H1 (cell line): ENCODE results near the gene RPUSD4. TPM values are rescaled to one million over a fixed set of nuclear protein-coding genes. Genes with fewer than 3 reads are reported as not detected.
A peak's percentile ranks its signal among the peaks of the same experiment; 100 is the strongest.

Experiments
- CTCF ChIA-PET: fragments of 300-600 bp; sonication (Branson Sonifier 250); formaldehyde crosslinking; loops from one replicate; lab custom pipeline; 2021; ENCODE audit not compliant: partially characterized antibody; lab: Charles Lee
- POLR2A ChIA-PET: fragments of 300-600 bp; sonication (Branson Sonifier 250); formaldehyde crosslinking; loops from one replicate; lab custom pipeline; 2021; ENCODE audit warnings: inconsistent platforms; ENCODE audit not compliant: partially characterized antibody; lab: Charles Lee
- DNase-seq, 2 experiments: peaks; one replicate each; pipeline versions ENCODE4 v3.0.0 to v3.0.0-alpha.2; 2010 to 2022; ENCODE audit warnings: low spot score in 2 of 2, low read depth in 1 of 2, mixed read lengths in 1 of 2
- FAIRE-seq: peaks from 2 replicates; lab custom pipeline; 2011; peaks lifted over from hg19 to GRCh38; lab: Jason Lieb, UNC
- H2AFZ ChIP-seq: 2 replicates; pipeline ENCODE4 v1.8.1; 2012; ENCODE audit warnings: low read length, inconsistent platforms
- H2AK5ac ChIP-seq: 2 replicates; pipeline ENCODE4 v1.6.1; 2013; ENCODE audit warnings: low read depth, low read length
- H2BK120ac ChIP-seq: replicated peaks from 2 replicates; pipeline ENCODE3; 2013; ENCODE audit warnings: low read depth, low read length, inconsistent platforms
- H2BK12ac ChIP-seq: 2 replicates; pipeline ENCODE4 v1.6.1; 2013; ENCODE audit warnings: low read depth, low read length
- H2BK15ac ChIP-seq: 2 replicates; pipeline ENCODE4 v1.6.1; 2013; ENCODE audit warnings: low read length
- H2BK20ac ChIP-seq: 2 replicates; pipeline ENCODE4 v1.6.1; 2013; ENCODE audit warnings: low read length
- H2BK5ac ChIP-seq: 2 replicates; pipeline ENCODE4 v1.6.1; 2013; ENCODE audit warnings: low read depth, low read length
- H3K14ac ChIP-seq: 2 replicates; pipeline ENCODE4 v1.6.1; 2013; ENCODE audit warnings: inconsistent platforms; ENCODE audit not compliant: insufficient read length
- H3K18ac ChIP-seq: 2 replicates; pipeline ENCODE4 v1.6.1; 2013; ENCODE audit warnings: low read length; ENCODE audit errors: extremely low read depth
- H3K23ac ChIP-seq: 2 replicates; pipeline ENCODE4 v1.6.1; 2013; ENCODE audit warnings: inconsistent platforms; ENCODE audit not compliant: insufficient read length
- H3K23me2 ChIP-seq: 2 replicates; pipeline ENCODE4 v1.6.1; 2013; ENCODE audit warnings: low read depth, low read length
- H3K27ac ChIP-seq: 2 replicates; pipeline ENCODE4 v1.6.1; 2011; ENCODE audit warnings: low read depth, low read length, inconsistent platforms
- H3K27me3 ChIP-seq, 4 experiments: replicated peaks in 1 of 4; 1 replicate in 1 of 4; 2 replicates in 3 of 4; pipeline versions ENCODE4 v1.6.1 to v1.8.1; 2011 to 2013; ENCODE audit warnings: low read length in 3 of 4, mild to moderate bottlenecking in 3 of 4, inconsistent platforms in 2 of 4, mixed read lengths in 2 of 4, moderate library complexity in 1 of 4; ENCODE audit not compliant: control insufficient read depth in 3 of 4, insufficient read depth in 3 of 4; ENCODE audit errors: extremely low read depth in 1 of 4
- H3K36me3 ChIP-seq, 4 experiments: 2 replicates each; pipeline versions ENCODE4 v1.6.1 to v1.8.1; 2011 to 2013; ENCODE audit warnings: mild to moderate bottlenecking in 4 of 4, low read length in 3 of 4, moderate library complexity in 2 of 4, control low read depth in 1 of 4, inconsistent platforms in 1 of 4; ENCODE audit not compliant: insufficient read depth in 4 of 4, control insufficient read depth in 2 of 4
- H3K4ac ChIP-seq: replicated peaks from 2 replicates; pipeline ENCODE3; 2013; ENCODE audit warnings: low read length, low read depth, mixed read lengths, inconsistent platforms; ENCODE audit not compliant: insufficient read length
- H3K4me1 ChIP-seq, 4 experiments: replicated peaks in 1 of 4; 1 replicate in 1 of 4; 2 replicates in 3 of 4; pipeline versions ENCODE4 v1.6.1 to v1.8.1; 2011 to 2013; ENCODE audit warnings: low read length in 3 of 4, inconsistent platforms in 2 of 4, mixed read lengths in 1 of 4; ENCODE audit not compliant: insufficient read depth in 4 of 4, control insufficient read depth in 3 of 4
- H3K4me2 ChIP-seq, 2 experiments: 2 replicates each; pipeline versions ENCODE4 v1.6.1 to v1.8.1; 2011 to 2013; ENCODE audit warnings: low read depth in 2 of 2, low read length in 2 of 2, control low read depth in 1 of 2, inconsistent platforms in 1 of 2, mild to moderate bottlenecking in 1 of 2; ENCODE audit not compliant: insufficient read depth in 1 of 2
- H3K4me3 ChIP-seq, 4 experiments: fragments of 200-600, 300-600 bp in 1 of 4; sonication (generic), shearing (Covaris generic), sonication (Bioruptor Twin) in 1 of 4; 2 replicates each; pipeline versions ENCODE4 v1.5.1 to v1.8.1; 2011 to 2016; ENCODE audit warnings: low read length in 4 of 4, low read depth in 3 of 4, control low read depth in 2 of 4, inconsistent platforms in 2 of 4, mild to moderate bottlenecking in 2 of 4, mixed read lengths in 1 of 4, moderate library complexity in 1 of 4; ENCODE audit not compliant: insufficient read depth in 2 of 4; ENCODE audit errors: extremely low read depth in 1 of 4
- H3K56ac ChIP-seq: replicated peaks from 2 replicates; pipeline ENCODE3; 2013; ENCODE audit warnings: low read depth, mild to moderate bottlenecking, mixed read lengths, low read length, inconsistent platforms; ENCODE audit not compliant: insufficient read length
- H3K79me1 ChIP-seq: 2 replicates; pipeline ENCODE4 v1.6.1; 2013; ENCODE audit warnings: low read depth, low read length, control low read depth
- H3K79me2 ChIP-seq, 2 experiments: 2 replicates each; pipeline versions ENCODE4 v1.6.1 to v1.8.1; 2012 to 2013; ENCODE audit warnings: low read length in 2 of 2, mild to moderate bottlenecking in 2 of 2, inconsistent platforms in 1 of 2; ENCODE audit not compliant: insufficient read depth in 2 of 2, control insufficient read depth in 1 of 2
- H3K9ac ChIP-seq, 4 experiments: replicated peaks in 1 of 4; 1 replicate in 1 of 4; 2 replicates in 3 of 4; pipeline versions ENCODE4 v1.6.1 to v1.8.1; 2011 to 2013; ENCODE audit warnings: low read depth in 3 of 4, low read length in 3 of 4, control low read depth in 2 of 4, mild to moderate bottlenecking in 2 of 4, moderate library complexity in 2 of 4, inconsistent platforms in 1 of 4; ENCODE audit errors: extremely low read depth in 1 of 4
- H3K9me3 ChIP-seq, 2 experiments: 2 replicates each; pipeline versions ENCODE4 v1.6.1 to v1.8.1; 2012 to 2013; ENCODE audit warnings: mild to moderate bottlenecking in 2 of 2, moderate library complexity in 2 of 2, control low read depth in 1 of 2, inconsistent platforms in 1 of 2, low read depth in 1 of 2, low read length in 1 of 2, mixed read lengths in 1 of 2; ENCODE audit not compliant: insufficient read depth in 2 of 2
- H4K20me1 ChIP-seq, 2 experiments: replicated peaks in 1 of 2; 2 replicates each; pipeline versions ENCODE3 to v1.8.1; 2011 to 2013; ENCODE audit warnings: inconsistent platforms in 2 of 2, low read length in 2 of 2, mild to moderate bottlenecking in 1 of 2; ENCODE audit not compliant: insufficient read depth in 2 of 2, control insufficient read depth in 1 of 2
- H4K5ac ChIP-seq: 2 replicates; pipeline ENCODE4 v1.6.1; 2013; ENCODE audit warnings: low read length, low read depth, mixed read lengths, inconsistent platforms; ENCODE audit not compliant: insufficient read length
- H4K8ac ChIP-seq: 2 replicates; pipeline ENCODE4 v1.8.0; 2013; ENCODE audit warnings: mild to moderate bottlenecking, moderate library complexity, low read length, inconsistent platforms; ENCODE audit not compliant: insufficient read depth; ENCODE audit errors: extremely low read depth
- H4K91ac ChIP-seq: replicated peaks from 2 replicates; pipeline ENCODE3; 2013; ENCODE audit warnings: low read length, mixed read lengths, inconsistent platforms; ENCODE audit not compliant: insufficient read length
- E2F6 ChIP-seq: IDR thresholded peaks from 2 replicates; pipeline ENCODE4 v1.6.1; 2012; ENCODE audit warnings: inconsistent platforms
- FOSL1 ChIP-seq: IDR thresholded peaks from 2 replicates; pipeline ENCODE4 v1.6.1; 2011; ENCODE audit warnings: mild to moderate bottlenecking, low read depth, low read length, moderate library complexity; ENCODE audit not compliant: insufficient read depth
- MAX ChIP-seq: IDR thresholded peaks from 2 replicates; pipeline ENCODE4 v1.6.1; 2012; ENCODE audit warnings: inconsistent platforms
- TAF1 ChIP-seq: IDR thresholded peaks from 2 replicates; pipeline ENCODE4 v1.6.1; 2011; ENCODE audit warnings: mild to moderate bottlenecking, low read depth, low read length
- WGBS, 2 experiments: shearing (Covaris generic) in 1 of 2; methylation state at CpG; one replicate each; pipeline versions ENCODE4 v1.1.6 to v1.1.7; 2013 to 2015; ENCODE audit warnings: low lambda C conversion rate in 2 of 2, mixed read lengths in 2 of 2, inconsistent platforms in 1 of 2, low coverage in 1 of 2, missing lambda C conversion rate in 1 of 2; ENCODE audit not compliant: insufficient replicate concordance in 2 of 2, insufficient coverage in 1 of 2, insufficient read length in 1 of 2; ENCODE audit errors: extremely low coverage in 1 of 2, missing lambda C conversion rate in 1 of 2; 5-methylcytosine and 5-hydroxymethylcytosine counted together
- polyA plus RNA-seq, 7 experiments: library from polyadenylated mRNA; depleted of rRNA in 3 of 7; stranded (reverse) in 5 of 7; unstranded in 2 of 7; fragments of >200 nt in 5 of 7; fragments of 200-250 nt in 2 of 7; gene quantifications; 1 replicate in 5 of 7; 2 replicates in 1 of 7; 4 replicates in 1 of 7; pipeline versions ENCODE4 v1.2.1 to v1.2.3, GENCODE V29; 2011 to 2013; ENCODE audit warnings: missing spikeins in 2 of 7, mixed read lengths in 2 of 7
- total RNA-seq: library from RNA; stranded (reverse); fragmentation: NEBNext Ultra II Directional; extraction: Animal tissue kit (Norgen Biotek cat#: 25700); gene quantifications from 2 replicates; pipeline ENCODE4 v1.2.1, GENCODE V29; 2021

RPUSD4 gene
- total and polyA plus RNA-seq, 2 of the 8 experiments (the other 6 are each of a cell fraction or from before 2014, with no cell fraction given): 36.1 to 50.7 TPM

- H2BK5ac ChIP-seq: no peak overlapping the region
- TF ChIP-seq E2F6: 0 out of 2 replicates have a peak, but pooled peaks have one; percentile 13
- no peak for TF ChIP-seq TAF1
- TF ChIP-seq FOSL1: no peak
- no peak for TF ChIP-seq MAX
- POLR2A ChIA-PET: interaction anchor here (1.2 kb wide), 1 partner anchor 571 kb away, joined by 3 read pairs; the partner anchor contains the start of gene STT3A
- no peak overlapping the region for H3K56ac ChIP-seq
- no peak overlapping the region for H3K23ac ChIP-seq
- peaks cover 12 to 33% (median 24%) of the 10 kb centered on the region in 4 experiments for H3K4me1 ChIP-seq
- peak overlapping the region; percentile 68 for H3K18ac ChIP-seq
- H2AFZ ChIP-seq: no peak overlapping the region
- FAIRE-seq (no peak), DNase-seq (no peak)
- H3K4ac ChIP-seq: no peak overlapping the region
- H3K27ac ChIP-seq: no peak overlapping the region
- WGBS, 2 experiments: 91% methylated on average over 21 of the region's 22 CpGs; no CpG with 5 or more reads in 1 of the 2 experiments
- H4K8ac ChIP-seq: no peak overlapping the region
- H3K79me1 ChIP-seq: no peaks in the 10 kb centered on the region
- peak overlapping the region; percentile 85; the same call in 1 of the 2 replicates for H2BK12ac ChIP-seq
- no peaks in the 10 kb centered on the region; the same call in 1 of the 2 replicates for H3K23me2 ChIP-seq
- no peak overlapping the region for H3K14ac ChIP-seq
- H4K91ac ChIP-seq: peak overlapping the region; percentile 81
- no peaks in the 10 kb centered on the region for H3K79me2 ChIP-seq
- no peak overlapping the region for H3K4me2 ChIP-seq
- CTCF ChIA-PET: interaction anchor here (0.8 to 1.8 kb wide), 5 partner anchors 11 to 245 kb away, joined by 3 to 5 read pairs (median 4); no protein-coding TSS in a partner anchor
- H3K27me3 ChIP-seq: no peaks in the 10 kb centered on the region; a peak in 1 of 7 replicates
- H2BK15ac ChIP-seq: peak overlapping the region; percentile 75; the same call in 1 of the 2 replicates
- no peak overlapping the region for H3K4me3 ChIP-seq
- H3K9ac ChIP-seq: no peak overlapping the region
- H3K36me3 ChIP-seq: no peaks in the 10 kb centered on the region
- H3K9me3 ChIP-seq: no peaks in the 10 kb centered on the region
- H2AK5ac ChIP-seq: 0 out of 2 replicates have a peak overlapping the region, but pooled peaks have one; percentile 2
- H4K5ac ChIP-seq: no peak overlapping the region
- H2BK20ac ChIP-seq: peak overlapping the region; percentile 55; the same call in 1 of the 2 replicates
- H4K20me1 ChIP-seq: no peaks in the 10 kb centered on the region
- no peak overlapping the region for H2BK120ac ChIP-seq
Measured at GRCh38 chr11:126163074-126163700, 48.3 kb downstream of the RPUSD4 start.
